Head of caudate nucleus (tissue), 42 donors: ENCODE measurements around the gene KRIT1.
"Not testable (repeated sequence)": the region's sequence is repeated elsewhere in the genome, so short reads cannot be mapped to it uniquely, and the experiment has no call there.

Experiments used
- DNase-seq, 42 donors: peaks; one replicate each; pipeline versions ENCODE4 v3.0.0 to v3.0.0-alpha.2; 2020 to 2021; ENCODE audit warnings: mixed read lengths in 7 of 42
- intact Hi-C: fragments of 100-400 bp; cut with DNase I; formaldehyde crosslinking; loops from one replicate; pipeline ENCODE4 v1.15.0; 2022

KRIT1 gene

DNA sequence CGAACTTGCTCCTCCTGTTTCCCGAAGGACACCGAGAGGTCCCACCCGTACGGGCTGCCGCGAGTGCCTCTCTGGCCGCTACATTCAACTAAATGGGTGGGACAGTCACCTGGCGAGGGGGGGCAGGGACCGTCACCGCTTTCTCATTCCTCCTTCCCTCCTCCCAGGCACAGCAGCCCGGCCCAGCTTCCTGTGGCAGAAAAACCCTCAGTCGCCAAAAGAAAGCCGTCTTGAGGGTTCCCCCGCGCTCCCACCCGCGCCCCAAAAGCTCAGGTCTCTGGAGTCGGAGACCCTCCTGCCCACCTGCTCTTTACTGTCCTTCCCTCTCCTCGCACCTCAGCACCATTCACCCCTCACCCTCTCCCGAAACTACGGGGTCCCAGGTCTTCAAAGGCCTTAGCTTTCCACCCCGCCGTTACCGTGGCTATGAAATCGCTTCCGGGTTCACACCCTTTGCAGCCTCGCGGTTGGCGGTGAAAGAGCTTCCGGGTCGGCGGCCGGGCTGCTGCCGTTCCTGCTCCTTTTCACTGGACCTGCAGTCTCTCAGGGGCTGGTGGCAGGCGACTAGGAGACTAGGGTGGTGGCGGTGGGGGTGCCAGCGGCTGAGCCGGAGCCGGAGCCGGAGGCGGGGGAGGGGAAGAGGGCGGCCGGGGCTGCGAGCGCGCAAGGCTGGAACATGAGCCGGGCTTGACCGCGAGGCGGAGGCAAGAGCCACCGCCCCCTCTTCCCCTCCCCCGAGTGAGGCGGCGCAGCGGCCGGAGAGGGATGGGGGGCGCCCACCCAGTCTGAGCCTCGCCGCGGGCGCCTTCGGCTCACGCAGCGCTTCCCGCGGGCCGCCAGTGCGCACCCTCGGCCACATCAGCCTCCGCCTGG, at the start of gene KRIT1, which contains the start of gene ANKIB1:
TSS of gene KRIT1 (minus strand) at position 428 of the 873 bp plus-strand sequence. CDS start 3,779 bp downstream, outside the sequence.
TSS of gene ANKIB1 (plus strand) at position 488 of the 873 bp plus-strand sequence. CDS start 49,005 bp downstream, outside the sequence.
- intact Hi-C loops = loop anchor here (5.0 to 10.0 kb wide), 3 partner anchors 49 to 179 kb away; partner anchors contain the start of gene CYP51A1
- DNase-seq = peak; percentile 87 to 97 (median 94)

DNA sequence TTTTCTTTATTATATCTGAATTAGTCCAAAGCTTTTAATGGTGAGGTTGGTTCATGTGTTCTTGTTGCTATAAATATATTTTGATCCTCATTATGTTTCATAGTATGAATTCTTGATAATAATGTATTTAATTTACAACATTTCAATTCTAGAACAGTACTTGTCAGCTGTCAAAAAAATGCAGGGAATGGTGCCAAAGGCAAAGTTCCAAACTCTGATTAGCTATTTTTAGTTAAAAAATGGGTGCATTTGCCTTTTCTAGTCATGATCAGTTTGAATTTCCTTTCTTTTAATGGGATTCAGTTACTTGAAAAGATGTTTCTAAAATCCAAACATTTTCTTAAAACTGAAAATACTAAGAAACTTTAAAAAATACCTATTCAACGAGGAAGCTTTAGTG, 49.7 kb upstream of the KRIT1 start:
- intact Hi-C loops = loop anchor here (10.0 kb wide), 1 partner anchor 51 kb away; the partner anchor contains the start of genes ANKIB1 and KRIT1

DNA sequence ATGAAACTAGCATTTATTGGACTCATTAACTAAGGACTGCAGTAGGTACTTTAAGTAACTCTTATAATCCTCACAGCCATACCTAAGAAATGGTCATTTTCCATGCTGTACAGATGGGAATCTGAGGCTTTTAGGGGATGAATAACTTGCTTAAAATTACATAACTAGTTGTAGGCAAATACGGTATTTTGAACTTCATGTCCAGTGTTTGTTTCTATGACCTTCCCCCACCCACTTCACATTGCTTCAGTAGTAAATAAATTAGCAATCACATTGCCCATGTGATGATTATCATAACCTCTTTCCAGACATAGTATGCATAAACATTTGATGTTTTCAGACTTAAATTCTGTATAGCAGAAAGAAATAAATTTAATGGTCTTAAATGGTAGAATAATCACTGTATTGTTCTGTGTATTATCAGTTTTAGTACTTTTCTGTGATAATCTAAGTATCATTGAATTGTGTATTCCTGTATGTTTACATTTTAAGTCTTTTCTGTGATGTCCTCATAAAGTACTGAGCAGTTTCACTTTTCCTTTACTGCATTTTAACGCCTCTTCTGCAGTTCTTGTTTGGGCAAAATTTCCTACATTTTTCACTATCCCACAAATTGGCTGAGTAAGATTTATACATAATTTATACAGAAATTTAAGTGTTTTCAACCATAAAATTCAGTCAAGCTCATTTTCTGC, 48.3 kb upstream of the KRIT1 start:
- intact Hi-C loops = loop anchor here (10.0 kb wide), 1 partner anchor 49 kb away; the partner anchor contains the start of genes ANKIB1 and KRIT1
- DNase-seq = no peak

More for the DNA sequence above, 49.7 kb upstream of the KRIT1 start:
- peak in 6 of 42 donors; percentile 18 to 57 (median 39) for DNase-seq

DNA sequence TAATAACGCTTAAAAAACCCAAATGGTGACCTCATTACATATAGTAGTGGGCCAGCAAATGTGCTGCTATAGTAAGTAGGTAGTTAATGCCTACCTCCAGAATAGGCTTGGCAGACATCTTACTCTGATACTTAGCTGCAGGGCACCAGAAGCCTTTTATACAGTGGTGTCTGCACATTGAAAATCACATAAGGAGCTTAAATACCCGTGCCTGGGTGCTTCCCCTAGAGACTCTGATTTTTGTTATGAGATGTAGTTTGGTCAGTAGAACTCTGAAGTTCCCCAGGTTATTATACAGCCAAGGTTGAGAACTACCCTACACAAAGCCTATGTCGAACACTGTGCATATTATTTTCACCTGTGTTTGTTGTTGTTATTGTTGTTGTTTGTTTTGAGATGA, 47.3 kb upstream of the KRIT1 start:
- intact Hi-C loops = loop anchor here (10.0 kb wide), 1 partner anchor 48 kb away; the partner anchor contains the start of genes ANKIB1 and KRIT1
- DNase-seq = no peak

DNA sequence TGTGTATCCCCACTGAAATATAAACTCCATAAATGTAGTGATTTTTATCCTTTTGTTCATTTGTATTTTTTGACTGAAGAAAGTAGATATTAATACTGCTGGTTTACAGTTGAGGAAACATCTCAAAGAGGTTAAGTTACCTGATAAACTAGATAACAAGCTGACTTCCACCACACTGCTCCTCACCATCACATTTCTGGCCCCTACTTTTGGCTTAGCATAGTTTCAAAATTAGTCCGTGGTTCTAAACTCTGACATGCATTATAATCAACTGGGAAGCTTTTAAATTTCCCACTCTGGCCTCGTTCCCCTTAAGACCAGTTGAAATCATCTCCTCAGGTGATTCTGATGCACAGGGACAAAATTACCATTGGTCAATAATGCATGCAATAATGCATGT, 43.6 kb upstream of the KRIT1 start:
- DNase-seq = no peak
- intact Hi-C loops = no loop called here

DNA sequence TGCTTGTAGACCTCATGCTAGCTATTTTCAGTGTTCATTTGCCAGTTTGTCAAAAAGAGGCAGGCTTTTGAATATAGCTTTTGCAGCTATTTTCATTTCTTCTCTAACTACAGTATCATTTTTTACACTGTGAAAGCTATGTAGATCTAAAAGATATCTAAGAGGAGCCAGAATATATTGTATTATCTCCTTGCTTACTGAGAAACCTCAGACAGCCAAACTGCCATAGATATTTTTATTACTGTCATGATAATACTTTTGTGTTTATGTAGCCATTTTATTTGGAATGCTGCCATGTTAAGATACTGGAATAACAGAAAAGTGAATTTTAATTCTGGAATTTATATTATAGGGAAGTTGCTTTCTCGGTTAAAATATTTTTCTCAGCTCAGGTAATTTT, 37.2 kb upstream of the KRIT1 start:
- intact Hi-C loops = no loop called here
- DNase-seq = no peak

DNA sequence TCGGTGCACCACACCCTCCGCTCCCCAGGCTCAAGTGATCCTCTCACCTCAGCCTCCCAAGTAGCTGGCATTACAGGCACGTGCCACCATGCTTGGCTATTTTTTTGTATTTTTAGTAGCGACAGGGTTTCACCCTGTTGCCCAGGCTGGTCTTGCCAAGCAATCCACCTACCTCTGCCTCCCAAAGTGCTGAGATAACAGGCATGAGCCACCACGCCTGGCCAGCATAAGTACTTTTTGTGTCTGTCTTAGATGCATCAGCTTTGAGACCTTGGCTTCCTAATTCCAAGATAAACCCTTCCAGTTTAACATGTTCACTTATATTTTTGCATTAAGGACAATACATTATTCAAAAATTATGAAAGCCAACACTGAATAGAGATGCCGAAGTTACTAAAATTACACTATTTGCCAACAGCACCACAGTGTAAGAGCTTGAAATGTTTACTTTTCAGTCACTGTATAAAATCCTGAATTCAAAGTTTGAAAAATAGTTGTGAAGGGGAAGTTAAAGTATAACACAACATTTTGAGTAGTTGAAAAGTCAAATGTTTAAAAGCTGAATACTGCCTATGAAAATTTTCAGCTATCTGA, 36.6 kb upstream of the KRIT1 start:
- DNase-seq = no peak
- intact Hi-C loops = no loop called here

DNA sequence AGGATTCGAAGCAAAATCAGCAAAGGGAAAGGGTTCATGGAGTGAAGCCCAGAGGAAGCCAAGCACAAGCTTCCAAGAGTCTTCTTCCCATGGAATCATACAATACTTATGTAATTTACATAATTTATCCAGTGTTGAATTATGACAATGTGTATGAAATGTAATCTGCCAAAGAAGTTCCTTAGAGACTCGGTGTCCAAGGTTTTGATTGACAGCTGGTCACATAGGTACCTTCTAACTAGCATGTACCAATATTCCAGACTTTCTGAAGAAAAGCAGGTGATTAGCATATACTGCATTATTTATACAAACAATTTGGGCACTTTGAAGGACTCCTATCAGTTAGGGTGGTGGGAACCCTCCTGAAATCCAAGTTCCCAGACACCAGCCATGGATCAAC, 35.3 kb upstream of the KRIT1 start:
- intact Hi-C loops = no loop called here
- no peak for DNase-seq

DNA sequence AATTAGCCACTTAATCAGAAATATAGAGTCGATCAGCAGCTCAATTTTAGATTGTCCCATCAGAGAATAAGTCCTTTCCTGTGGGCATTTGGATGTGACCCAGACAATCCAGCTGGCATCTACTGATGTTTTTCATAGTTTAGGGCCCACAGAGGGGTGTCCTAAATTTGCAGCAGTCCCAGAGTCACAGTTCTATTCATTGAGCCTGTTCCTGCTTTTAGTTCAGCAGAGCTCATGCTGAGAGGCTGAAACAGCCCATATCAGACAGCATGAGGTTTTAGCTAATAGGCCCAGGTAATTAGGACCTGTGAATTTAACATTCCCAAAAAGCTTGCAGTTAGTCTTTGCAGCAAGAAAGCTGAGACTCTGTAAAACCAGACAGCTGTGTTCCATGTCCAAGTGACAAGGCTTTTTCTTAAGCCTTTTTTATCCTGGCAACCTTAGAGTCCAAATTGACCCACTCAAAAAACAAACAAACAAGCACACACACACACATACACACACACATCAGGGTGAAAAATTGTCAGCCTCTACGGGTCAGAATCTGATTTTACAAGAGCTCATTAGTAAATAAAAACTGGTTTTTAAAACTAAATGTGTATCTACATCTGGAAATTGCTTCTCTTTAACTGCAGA, 33.8 kb upstream of the KRIT1 start:
- DNase-seq = no peak
- intact Hi-C loops = no loop called here

DNA sequence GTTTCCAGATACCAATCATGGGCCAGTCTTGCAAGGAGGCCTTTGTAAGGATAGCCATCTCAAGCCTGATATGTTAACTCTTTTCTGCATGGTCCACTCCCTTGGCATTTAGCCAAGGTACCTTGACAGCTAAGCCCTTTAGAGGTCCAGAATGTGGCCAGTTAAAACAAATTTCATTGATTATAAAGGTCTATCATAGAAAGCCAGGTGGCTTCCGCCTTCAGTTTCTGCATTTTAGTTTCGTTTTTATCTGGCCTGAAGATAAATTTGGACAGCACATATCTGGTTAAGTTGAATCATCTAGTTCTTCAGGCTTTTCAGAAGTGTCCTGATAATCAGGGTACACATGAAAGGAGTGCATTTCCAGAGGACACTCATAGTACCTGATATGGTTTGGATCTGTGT, 30.7 kb upstream of the KRIT1 start:
- intact Hi-C loops = no loop called here
- DNase-seq = no peak

DNA sequence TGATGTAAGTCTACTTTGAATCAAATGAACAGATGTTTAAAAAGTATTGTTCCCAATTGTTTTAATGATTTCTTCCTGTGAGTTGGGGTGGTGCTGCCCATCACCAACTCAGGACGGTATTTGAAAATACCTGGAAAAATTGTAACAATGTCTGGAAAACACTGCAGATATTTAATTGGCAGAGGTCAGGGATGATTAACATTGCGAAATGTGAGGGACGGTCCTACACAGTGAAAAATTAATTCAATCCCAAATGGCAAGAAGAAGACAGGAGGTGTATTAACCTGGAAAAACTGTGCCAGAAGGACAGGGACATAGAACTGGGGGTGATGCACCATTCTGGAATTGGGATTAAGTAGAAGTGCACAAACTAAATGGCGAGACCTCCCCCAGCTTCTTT, 29.6 kb upstream of the KRIT1 start:
- intact Hi-C loops = no loop called here
- no peak for DNase-seq

DNA sequence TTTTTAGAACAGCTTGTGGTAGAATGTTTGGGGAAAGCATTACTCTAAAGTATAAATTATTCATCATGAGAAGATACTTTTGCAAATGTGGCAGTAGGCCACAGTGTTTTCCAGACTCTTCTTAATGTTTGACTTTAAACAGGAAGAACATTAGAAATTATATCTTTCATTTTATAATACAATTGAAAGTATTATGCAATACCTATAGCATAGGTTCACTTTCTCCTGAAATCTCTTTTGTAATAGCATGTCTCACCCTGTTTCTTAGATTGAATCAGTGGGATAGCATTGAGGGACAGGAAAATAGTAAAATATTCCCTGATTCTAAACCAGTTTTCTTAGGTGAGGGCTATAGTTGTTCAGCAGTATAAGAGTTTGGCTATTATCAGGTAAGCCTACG, 23.2 kb upstream of the KRIT1 start:
- DNase-seq = no peak
- intact Hi-C loops = no loop called here

DNA sequence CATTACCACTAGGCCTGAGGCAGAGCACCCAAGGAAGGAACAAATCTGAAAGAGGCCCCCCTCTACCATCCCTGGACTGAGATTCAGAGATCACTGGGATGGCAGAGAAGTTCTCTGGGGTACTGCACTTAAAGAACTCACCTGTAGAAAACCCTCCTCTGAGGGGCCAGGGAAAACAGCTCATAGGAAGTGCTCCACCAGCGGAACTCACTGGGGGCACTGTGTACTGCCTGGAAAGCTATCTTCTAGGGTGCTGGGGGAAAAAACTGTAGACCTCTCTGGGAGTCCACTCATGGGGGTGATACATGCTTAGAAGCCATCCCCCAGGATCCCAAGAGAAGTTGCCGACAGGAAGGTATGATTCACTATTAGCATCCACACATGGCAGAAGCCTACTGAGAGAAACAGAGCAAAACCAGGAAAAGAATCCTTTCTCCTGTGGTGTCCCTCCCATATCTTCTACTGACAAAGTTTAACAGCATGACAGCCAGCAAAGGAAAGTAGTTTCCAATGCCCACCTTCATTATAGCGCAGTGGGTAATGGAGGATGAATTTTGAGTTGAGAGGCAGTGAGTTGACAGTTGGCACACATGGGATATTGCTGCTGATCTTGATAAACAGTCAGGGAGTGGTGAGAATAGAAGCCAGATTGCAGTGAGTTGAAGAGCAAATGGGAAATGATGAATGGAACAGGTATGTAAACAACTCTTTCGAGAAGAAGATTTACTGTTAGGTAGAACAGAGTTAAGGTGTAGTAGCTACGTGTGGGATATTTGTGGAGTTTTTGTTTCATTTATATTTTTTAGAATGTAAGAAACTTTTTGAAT, 20.9 kb upstream of the KRIT1 start:
- intact Hi-C loops = no loop called here
- DNase-seq = no peak

DNA sequence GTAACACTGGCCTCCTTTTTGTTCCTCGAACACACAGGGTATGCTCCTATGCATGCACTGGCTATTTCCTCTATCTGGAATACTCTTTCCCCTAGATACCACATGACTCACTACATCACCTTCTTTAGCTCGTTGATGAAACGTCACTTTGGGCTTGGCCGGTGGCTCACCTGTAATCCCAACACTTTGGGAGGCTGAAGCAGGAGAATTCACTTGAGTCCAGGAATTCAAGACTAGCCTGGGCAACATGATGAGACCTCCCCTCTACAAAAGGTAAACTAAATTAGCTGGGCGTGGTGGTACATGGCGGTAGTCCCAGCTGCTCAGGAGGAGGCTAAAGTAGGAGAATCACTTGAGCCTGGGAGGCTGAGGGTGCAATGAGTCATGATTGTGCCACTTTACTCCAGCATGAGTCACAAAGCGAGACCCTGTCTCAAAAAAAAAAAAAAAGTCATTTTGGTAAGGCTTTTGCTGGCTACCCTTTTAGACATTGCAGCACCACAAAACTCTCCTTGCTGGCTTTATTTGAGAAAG, 14.6 kb upstream of the KRIT1 start:
- no peak for DNase-seq
- intact Hi-C loops = no loop called here

DNA sequence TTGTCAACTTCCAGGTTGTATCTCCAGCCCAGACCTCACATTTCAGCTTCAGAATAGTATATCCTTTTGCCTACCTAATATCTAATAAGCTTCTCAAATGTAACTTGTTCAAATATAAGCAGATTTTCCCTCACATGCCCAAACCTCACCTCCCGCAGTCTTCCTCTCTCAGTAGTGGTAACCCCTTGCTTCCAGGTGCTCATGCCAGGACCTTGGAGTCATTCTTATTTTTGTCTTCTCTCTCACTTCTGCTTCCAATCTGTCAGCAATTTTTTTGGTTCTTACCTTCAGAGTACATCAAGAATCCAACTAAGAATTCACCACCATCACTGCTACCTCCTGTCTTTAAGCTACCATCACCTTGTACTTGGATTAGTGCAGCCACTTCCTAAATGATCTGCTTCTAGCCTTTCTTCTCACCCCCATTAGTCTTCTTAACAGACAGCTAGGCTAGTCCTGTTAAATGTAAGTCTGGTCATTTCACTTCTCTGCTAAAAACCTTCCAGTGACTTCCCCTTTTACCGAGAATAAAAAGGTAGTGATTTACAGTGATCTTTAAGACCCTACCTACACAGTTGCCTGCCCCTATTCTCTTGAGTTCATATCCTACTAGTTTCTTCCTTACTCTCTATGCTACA, 14.0 kb upstream of the KRIT1 start:
- intact Hi-C loops = no loop called here
- DNase-seq = no peak

DNA sequence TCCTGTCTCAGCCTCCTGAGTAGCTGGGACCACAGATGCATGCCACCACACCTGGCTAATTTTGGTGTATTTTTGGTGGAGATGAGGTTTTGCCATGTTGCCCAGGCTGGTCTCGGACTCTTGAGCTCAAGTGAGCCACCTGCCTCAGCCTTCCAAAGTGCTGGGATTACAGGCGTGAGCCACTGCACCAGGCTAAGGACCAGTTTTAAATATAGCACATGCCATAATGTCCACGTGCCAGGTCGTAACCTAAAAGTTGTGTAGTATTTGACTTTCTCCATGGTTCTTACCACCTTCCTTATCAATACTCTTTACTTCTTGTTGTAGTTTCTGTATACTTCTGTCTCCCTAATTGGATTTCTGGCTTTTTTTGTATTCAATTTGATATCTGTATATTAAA, 13.3 kb upstream of the KRIT1 start:
- intact Hi-C loops = no loop called here
- no peak for DNase-seq

DNA sequence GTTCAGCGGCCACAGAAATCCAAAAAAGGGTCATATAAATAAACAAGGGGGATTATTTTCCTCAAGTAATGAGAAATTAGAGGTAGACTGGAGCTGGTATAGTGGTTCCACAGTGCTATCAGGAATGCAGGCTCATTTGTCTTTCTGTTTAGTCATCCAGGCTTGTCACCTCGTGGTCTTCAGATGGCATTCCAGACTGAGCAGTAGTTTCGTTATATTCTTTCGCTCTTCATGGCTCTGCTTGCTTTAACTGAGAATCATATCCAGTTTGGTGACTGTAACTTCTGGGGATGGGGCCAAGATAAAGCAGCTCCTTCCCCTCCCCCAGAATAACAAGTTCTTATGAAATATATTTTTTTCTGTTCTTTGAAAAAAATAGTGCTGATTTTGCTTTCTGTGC, 9.6 kb upstream of the KRIT1 start:
- DNase-seq = no peak
- intact Hi-C loops = no loop called here

DNA sequence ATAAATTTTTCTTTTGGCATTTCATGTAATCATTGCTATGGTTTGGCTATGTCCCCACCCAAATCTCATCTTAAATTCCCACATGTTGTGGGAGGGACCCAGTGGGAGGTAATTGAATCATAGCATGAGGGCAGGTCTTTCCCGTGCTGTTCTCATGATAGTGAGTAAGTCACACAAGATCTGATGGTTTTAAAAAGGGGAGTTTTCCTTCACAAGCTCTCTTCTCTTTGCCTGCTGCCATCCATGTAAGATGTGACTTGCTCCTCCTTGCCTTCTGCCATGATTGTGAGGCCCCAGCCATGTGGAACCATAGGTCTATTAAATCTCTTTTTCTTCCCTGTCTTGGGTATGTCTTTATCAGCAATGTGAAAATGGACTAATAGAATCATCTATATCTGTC, 9.1 kb upstream of the KRIT1 start:
- DNase-seq, intact Hi-C loops: not testable (repeated sequence)
